ENCODE measurements around the gene SEMA3A.

SEMA3A gene

GRCh38 chr7:84111842-84112241, 82.7 kb downstream of the SEMA3A start:
- DNase-seq (ENCODE audit: low read depth, low spot score): no peak

- no peak for DNase-seq (ENCODE audit: low read depth, low spot score)
Measured at GRCh38 chr7:84110400-84110799, 84.2 kb downstream of the SEMA3A start.

- DNase-seq (ENCODE audit: low read depth, low spot score): no peak
Measured at GRCh38 chr7:84108787-84109186, 85.8 kb downstream of the SEMA3A start.

- no peak for DNase-seq (ENCODE audit: low read depth, low spot score)
Measured at GRCh38 chr7:84108119-84108518, 86.5 kb downstream of the SEMA3A start.

- DNase-seq (ENCODE audit: low read depth, low spot score): no peak
Measured at GRCh38 chr7:84107259-84107658, 87.3 kb downstream of the SEMA3A start.

- no peak for DNase-seq (ENCODE audit: low read depth, low spot score)
Measured at GRCh38 chr7:84106291-84106690, 88.3 kb downstream of the SEMA3A start.

- DNase-seq (ENCODE audit: low read depth, low spot score): no peak
Measured at GRCh38 chr7:84105586-84105985, 89.0 kb downstream of the SEMA3A start.

GRCh38 chr7:84104826-84105225, 89.8 kb downstream of the SEMA3A start:
- DNase-seq (ENCODE audit: low read depth, low spot score): no peak

- no peak for DNase-seq (ENCODE audit: low read depth, low spot score)
Measured at GRCh38 chr7:84102213-84102612, 92.4 kb downstream of the SEMA3A start.

- no peak for DNase-seq (ENCODE audit: low read depth, low spot score)
Measured at GRCh38 chr7:84100866-84101265, 93.7 kb downstream of the SEMA3A start.

- DNase-seq (ENCODE audit: low read depth, low spot score): no peak
Measured at GRCh38 chr7:84095971-84096370, 98.6 kb downstream of the SEMA3A start.

- DNase-seq (ENCODE audit: low read depth, low spot score): no peak
Measured at GRCh38 chr7:84092207-84092606, 102.4 kb downstream of the SEMA3A start.

- DNase-seq (ENCODE audit: low read depth, low spot score): no peak
Measured at GRCh38 chr7:84091318-84091717, 103.3 kb downstream of the SEMA3A start.

GRCh38 chr7:84088802-84089201, 105.8 kb downstream of the SEMA3A start:
- no peak for DNase-seq (ENCODE audit: low read depth, low spot score)

- DNase-seq (ENCODE audit: low read depth, low spot score): no peak
Measured at GRCh38 chr7:84085998-84086397, 108.6 kb downstream of the SEMA3A start.

- no peak for DNase-seq (ENCODE audit: low read depth, low spot score)
Measured at GRCh38 chr7:84085147-84085546, 109.4 kb downstream of the SEMA3A start.

- DNase-seq (ENCODE audit: low read depth, low spot score): no peak
Measured at GRCh38 chr7:84083846-84084245, 110.7 kb downstream of the SEMA3A start.

GRCh38 chr7:84081973-84082522, 112.5 kb downstream of the SEMA3A start:
- no peak for DNase-seq (ENCODE audit: low read depth, low spot score)

GRCh38 chr7:84077336-84077735, 117.3 kb downstream of the SEMA3A start:
- DNase-seq (ENCODE audit: low read depth, low spot score): no peak

- no peak for DNase-seq (ENCODE audit: low read depth, low spot score)
Measured at GRCh38 chr7:84076219-84076618, 118.4 kb downstream of the SEMA3A start.

GRCh38 chr7:84073186-84073875, 121.3 kb downstream of the SEMA3A start:
- no peak for DNase-seq (ENCODE audit: low read depth, low spot score)

- DNase-seq (ENCODE audit: low read depth, low spot score): no peak
Measured at GRCh38 chr7:84070770-84071169, 123.8 kb downstream of the SEMA3A start.

- DNase-seq (ENCODE audit: low read depth, low spot score): no peak
Measured at GRCh38 chr7:84069999-84070500, 124.5 kb downstream of the SEMA3A start.
